ENCODE data around the gene NGEF. TPM values are rescaled to one million over a fixed set of nuclear protein-coding genes. Genes with fewer than 3 reads are reported as not detected.

The NGEF gene, protein sequence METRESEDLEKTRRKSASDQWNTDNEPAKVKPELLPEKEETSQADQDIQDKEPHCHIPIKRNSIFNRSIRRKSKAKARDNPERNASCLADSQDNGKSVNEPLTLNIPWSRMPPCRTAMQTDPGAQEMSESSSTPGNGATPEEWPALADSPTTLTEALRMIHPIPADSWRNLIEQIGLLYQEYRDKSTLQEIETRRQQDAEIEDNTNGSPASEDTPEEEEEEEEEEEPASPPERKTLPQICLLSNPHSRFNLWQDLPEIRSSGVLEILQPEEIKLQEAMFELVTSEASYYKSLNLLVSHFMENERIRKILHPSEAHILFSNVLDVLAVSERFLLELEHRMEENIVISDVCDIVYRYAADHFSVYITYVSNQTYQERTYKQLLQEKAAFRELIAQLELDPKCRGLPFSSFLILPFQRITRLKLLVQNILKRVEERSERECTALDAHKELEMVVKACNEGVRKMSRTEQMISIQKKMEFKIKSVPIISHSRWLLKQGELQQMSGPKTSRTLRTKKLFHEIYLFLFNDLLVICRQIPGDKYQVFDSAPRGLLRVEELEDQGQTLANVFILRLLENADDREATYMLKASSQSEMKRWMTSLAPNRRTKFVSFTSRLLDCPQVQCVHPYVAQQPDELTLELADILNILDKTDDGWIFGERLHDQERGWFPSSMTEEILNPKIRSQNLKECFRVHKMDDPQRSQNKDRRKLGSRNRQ
- total RNA-seq (ENCODE audit: low replicate concordance) = under 0.01 and 0.38 TPM in 2 replicates

DNA sequence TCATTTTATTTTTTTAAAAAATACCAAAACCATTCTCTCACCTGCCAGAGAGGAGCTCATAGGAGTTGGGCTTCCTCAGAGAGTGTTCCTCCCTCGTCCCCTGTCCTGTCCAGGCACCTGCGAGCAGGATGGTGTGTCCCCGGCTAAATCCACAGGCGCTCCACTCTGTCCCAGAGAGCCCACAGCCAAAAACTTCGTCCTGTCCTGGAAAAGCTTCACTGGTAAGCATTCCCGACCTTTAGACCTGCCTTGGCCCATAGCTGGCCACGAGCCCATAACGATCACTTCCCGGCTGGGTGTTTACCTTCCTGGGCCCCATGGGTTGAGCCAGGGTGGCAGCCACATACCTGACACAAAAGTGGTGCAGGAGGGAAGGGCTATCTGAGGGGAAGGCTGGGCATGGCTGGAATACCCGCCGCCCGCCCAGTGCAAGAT is at the start of gene NGEF:
Gene NGEF, minus strand, starts transcription at position 230 of the 435 bp plus-strand sequence. CDS start 38,366 bp downstream, outside the sequence.

DNA sequence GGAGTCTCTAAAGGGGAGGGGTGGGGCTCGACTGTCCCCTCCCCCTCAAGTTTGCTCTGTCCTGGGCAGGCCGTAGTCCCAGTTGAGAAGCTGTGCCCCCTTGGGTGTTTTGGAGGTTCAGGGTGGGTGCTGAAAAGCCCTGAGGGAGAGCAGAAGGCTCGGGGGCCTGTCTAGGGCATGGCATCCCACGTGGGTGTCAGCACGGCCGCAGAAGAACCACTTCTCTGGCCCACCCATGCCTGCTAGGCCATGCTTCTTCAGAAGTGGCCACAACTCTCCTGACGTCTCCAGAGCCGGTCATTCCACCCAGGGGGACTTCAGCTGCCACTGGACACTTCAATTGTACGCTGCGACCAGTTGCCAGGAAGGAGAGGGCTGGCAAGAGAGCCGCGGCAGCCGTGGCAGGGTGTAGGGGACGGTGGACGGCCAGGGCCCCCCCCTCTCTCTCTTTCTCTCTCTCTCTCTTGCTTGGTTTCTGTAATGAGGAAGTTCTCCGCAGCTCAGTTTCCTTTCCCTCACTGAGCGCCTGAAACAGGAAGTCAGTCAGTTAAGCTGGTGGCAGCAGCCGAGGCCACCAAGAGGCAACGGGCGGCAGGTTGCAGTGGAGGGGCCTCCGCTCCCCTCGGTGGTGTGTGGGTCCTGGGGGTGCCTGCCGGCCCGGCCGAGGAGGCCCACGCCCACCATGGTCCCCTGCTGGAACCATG is 46.9 kb upstream of the NGEF start, which contains the start of gene INPP5D:
Gene INPP5D, plus strand, starts transcription at position 546 of the 704 bp plus-strand sequence. Its CDS starts 137 bp downstream, at position 683.

DNA sequence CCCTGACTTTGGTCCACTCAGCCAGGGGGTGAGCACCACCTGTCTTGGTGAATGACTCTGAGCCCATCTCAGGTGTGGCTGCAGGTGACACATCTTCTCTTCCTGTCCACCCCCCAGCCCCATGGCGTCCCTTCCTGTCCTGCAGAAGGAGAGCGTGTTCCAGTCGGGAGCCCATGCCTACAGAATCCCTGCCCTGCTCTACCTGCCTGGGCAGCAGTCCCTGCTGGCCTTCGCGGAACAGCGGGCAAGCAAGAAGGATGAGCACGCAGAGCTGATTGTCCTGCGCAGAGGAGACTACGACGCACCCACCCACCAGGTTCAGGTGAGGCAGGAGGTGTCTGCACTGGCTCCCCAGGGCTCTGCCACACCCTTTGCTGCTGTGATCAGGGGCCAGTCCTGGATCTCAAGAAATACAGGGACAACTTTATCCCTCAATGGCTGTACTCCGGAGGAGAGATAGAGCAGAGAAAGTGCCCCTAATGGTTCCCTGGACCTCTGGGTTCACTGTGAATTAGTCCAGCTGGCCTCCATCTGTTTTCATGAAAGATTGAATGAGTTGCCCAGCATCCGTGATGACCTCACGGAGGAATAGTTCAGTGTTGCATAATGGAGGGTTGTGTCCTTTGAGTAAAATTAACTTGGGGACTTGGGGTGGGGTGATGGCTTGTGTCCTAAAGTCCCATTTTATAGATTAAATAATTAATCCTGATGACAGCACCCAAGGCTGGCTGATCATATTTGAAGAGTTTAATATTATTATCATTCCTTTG is 19.7 kb upstream of the NGEF start, which contains the start of gene NEU2:
Gene NEU2, plus strand, starts transcription at position 122 of the 770 bp plus-strand sequence. Its CDS starts 0 bp downstream, at position 122.

DNA sequence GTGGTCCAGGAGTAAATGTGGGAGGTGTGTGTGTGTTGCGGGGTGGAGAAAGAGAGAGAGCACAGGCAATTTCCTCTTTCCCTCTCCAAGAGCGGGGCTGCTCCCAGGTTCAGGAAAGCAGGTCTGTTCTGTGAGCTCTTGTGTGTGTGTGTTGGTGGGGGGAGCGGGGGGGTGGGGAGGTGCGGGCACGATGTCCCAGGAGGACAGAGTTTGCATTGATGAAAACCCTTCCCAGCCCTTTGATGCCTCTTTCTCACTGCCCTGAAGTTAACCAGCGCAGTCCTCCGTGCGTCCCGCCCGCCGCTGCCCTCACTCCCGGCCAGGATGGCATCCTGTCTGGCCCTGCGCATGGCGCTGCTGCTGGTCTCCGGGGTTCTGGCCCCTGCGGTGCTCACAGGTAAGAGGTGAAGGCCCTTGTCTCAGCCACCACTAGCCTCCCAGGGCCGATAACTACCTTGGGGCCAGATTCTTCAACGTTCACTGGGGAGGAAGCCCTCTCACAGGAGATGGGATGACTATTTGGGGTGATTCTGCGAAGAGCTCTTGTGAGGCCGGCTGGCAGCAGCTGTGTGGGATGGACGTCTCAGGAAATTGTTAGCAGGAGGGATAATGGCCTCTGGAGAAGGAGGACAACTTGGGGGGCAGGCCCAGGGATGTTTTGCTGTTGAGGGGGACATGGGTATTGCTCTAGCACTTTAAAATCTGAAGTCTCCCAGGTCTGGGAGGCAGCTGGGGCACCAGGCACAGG is 142.9 kb downstream of the NGEF start, which contains the start of gene SNORC:
Gene SNORC, plus strand, starts transcription at position 247 of the 748 bp plus-strand sequence. Its CDS starts 78 bp downstream, at position 325.

Other genes with a start within 250 kb of the NGEF start
- not detected in 2 replicates for gene KCNJ13, start 236.7 kb downstream of the NGEF start, total RNA-seq (ENCODE audit: low replicate concordance)
- gene SNORC, start 143.0 kb downstream of the NGEF start, total RNA-seq (ENCODE audit: low replicate concordance) = 0.59 and 0.83 TPM in 2 replicates
- not detected in 2 replicates for gene NEU2, start 19.4 kb upstream of the NGEF start, total RNA-seq (ENCODE audit: low replicate concordance)
- 0.12 and 0.83 TPM in 2 replicates for gene INPP5D, start 47.1 kb upstream of the NGEF start, total RNA-seq (ENCODE audit: low replicate concordance)
- 20.9 and 25.1 TPM in 2 replicates for gene ATG16L1, start 238.4 kb upstream of the NGEF start, total RNA-seq (ENCODE audit: low replicate concordance)

All from smooth muscle cell of the coronary artery (primary cell).